OCI-LY7 (cell line): Measurements from ENCODE around the gene LAMA2.

Experiments used
- EZH2phosphoT487 ChIP-seq: fragments of 200-600 bp; sonication (generic); IDR thresholded peaks from 2 replicates; pipeline ENCODE4 v1.6.1; 2018; ENCODE audit warnings: low read depth, borderline replicate concordance, mild to moderate bottlenecking, mixed run types, antibody characterized with exemption, low read length, moderate library complexity, mixed read lengths
- TF ChIP-seq, protein P1 (sequence below): fragments of 200-600 bp; sonication (generic); conservative IDR thresholded peaks from 2 replicates; pipeline ENCODE4 v1.5.1; 2014; ENCODE audit warnings: mild to moderate bottlenecking, antibody characterized with exemption, low read length, moderate library complexity, mixed read lengths

DNA sequence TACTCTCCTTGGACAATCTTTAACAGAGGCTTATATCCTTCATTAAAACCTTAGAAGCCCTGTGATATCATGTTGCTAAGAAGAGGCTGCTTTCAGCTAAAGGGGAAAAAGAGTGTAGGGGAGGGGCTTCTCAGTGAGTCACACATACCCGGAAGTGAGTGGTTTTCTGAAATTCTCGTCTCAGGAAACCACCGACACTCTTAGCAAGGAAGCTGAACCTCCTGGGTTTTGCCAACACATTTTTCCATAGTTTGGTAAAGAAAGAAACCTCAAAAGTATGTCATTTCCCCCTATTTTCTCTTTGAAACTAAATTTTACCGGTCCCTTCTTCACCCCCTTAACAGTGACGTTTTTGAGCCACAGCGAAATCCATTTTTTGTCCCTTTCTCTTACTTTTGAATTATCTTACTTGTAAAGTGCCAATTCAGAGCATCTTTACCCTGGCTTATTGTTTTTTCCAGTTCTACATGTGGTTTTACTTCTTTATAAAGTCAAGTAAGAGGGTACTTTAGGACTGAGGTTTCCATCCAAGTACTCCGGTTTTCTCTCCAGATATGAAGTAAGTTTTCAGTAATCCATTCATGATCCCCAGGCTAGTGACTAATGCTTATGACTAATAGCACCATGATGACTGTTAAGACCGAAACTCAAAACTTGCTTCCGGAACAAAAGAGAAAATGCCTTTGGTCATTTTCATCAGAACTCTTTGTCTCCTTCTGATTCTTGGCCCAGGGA, 607.8 kb downstream of the LAMA2 start:
- TF ChIP-seq, protein P1, sequence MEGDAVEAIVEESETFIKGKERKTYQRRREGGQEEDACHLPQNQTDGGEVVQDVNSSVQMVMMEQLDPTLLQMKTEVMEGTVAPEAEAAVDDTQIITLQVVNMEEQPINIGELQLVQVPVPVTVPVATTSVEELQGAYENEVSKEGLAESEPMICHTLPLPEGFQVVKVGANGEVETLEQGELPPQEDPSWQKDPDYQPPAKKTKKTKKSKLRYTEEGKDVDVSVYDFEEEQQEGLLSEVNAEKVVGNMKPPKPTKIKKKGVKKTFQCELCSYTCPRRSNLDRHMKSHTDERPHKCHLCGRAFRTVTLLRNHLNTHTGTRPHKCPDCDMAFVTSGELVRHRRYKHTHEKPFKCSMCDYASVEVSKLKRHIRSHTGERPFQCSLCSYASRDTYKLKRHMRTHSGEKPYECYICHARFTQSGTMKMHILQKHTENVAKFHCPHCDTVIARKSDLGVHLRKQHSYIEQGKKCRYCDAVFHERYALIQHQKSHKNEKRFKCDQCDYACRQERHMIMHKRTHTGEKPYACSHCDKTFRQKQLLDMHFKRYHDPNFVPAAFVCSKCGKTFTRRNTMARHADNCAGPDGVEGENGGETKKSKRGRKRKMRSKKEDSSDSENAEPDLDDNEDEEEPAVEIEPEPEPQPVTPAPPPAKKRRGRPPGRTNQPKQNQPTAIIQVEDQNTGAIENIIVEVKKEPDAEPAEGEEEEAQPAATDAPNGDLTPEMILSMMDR: no peak
- TF ChIP-seq EZH2phosphoT487: no peak
